ENCODE measurements around the gene NR6A1. TPM values are rescaled to one million over a fixed set of nuclear protein-coding genes. Genes with fewer than 3 reads are reported as not detected.

The NR6A1 gene
- total and polyA plus RNA-seq, 2 of the 13 experiments (the other 11 are each of a cell fraction or from before 2014, with no cell fraction given) = 28.1 to 31.5 TPM

GRCh38 chr9:124511891-124512805 is 259.0 kb downstream of the NR6A1 start (continued):
- TF ChIP-seq IRF2 (CRISPR knock-in tag; IDR thresholded peaks at IDR 0.05) (peak; percentile 60; the same call in 1 of the 2 replicates), XRCC5 (optimal IDR thresholded peaks at IDR 0.05; ENCODE audit: low read length) (no peak), ZNF263 (CRISPR knock-in tag; IDR thresholded peaks at IDR 0.05) (no peak), YY1 (IDR thresholded peaks at IDR 0.05; ENCODE audit: insufficient read depth, insufficient replicate concordance, low read depth, low read length) (peak; percentile 36), RNF219 (CRISPR knock-in tag; IDR thresholded peaks at IDR 0.05) (no peak), CEBPZ (IDR thresholded peaks at IDR 0.05; ENCODE audit: low read length) (no peak), SMYD3 (CRISPR knock-in tag; IDR thresholded peaks at IDR 0.05) (no peak), ZNF333 (CRISPR knock-in tag; IDR thresholded peaks at IDR 0.05; ENCODE audit: borderline replicate concordance) (0 out of 2 replicates have a peak, but pooled peaks have one; percentile 28), ZSCAN12 (CRISPR knock-in tag; IDR thresholded peaks at IDR 0.05) (no peak), GMEB2 (CRISPR knock-in tag; IDR thresholded peaks at IDR 0.05; ENCODE audit: low read depth) (no peak), NCOA5 (CRISPR knock-in tag; IDR thresholded peaks at IDR 0.05) (no peak), ZNF850 (CRISPR knock-in tag; conservative IDR thresholded peaks at IDR 0.05) (no peak), ZNF746 (CRISPR knock-in tag; IDR thresholded peaks at IDR 0.05) (peak; percentile 78), HDAC2 (CRISPR knock-in tag; IDR thresholded peaks at IDR 0.05) (peak; percentile 78), SNRNP70 (IDR thresholded peaks at IDR 0.05; ENCODE audit: low read depth, low read length) (no peak), ZNF275 (CRISPR knock-in tag; IDR thresholded peaks at IDR 0.05; ENCODE audit: borderline replicate concordance) (no peak; the same call in 1 of the 2 replicates), RARG (CRISPR knock-in tag; IDR thresholded peaks at IDR 0.05; ENCODE audit: low read depth) (no peak), TIGD3 (CRISPR knock-in tag; IDR thresholded peaks at IDR 0.05; ENCODE audit: borderline replicate concordance) (no peak; the same call in 1 of the 2 replicates)
